GM23338 (cell line): ENCODE measurements around the gene FBXW7.

ENCODE experiments used
- CREB1 ChIP-seq: fragments of 250-450 bp; sonication (Bioruptor Pico); IDR thresholded peaks from 2 replicates; pipeline ENCODE4 v1.5.0; 2020; ENCODE audit warnings: low read depth, mild to moderate bottlenecking, moderate library complexity
- EZH2 ChIP-seq: fragments of 200-600 bp; sonication (generic); IDR thresholded peaks from one replicate; pipeline ENCODE4 v1.8.0; 2017; ENCODE audit warnings: antibody characterized with exemption, mild to moderate bottlenecking, low read depth; ENCODE audit not compliant: unreplicated experiment
- EZH2phosphoT487 ChIP-seq: fragments of 200-600 bp; sonication (generic); IDR thresholded peaks from one replicate; pipeline ENCODE4 v1.8.1; 2018; ENCODE audit warnings: antibody characterized with exemption; ENCODE audit not compliant: unreplicated experiment
- JUNB ChIP-seq: IDR thresholded peaks from one replicate; pipeline ENCODE4 v1.6.1; 2016; ENCODE audit warnings: antibody characterized with exemption; ENCODE audit not compliant: unreplicated experiment
- NANOG ChIP-seq: IDR thresholded peaks from 2 replicates; pipeline ENCODE4 v1.6.1; 2016; ENCODE audit warnings: antibody characterized with exemption, borderline replicate concordance
- POLR2AphosphoS5 ChIP-seq: IDR thresholded peaks from 2 replicates; pipeline ENCODE4 v1.6.1; 2016; ENCODE audit warnings: antibody characterized with exemption, low read depth
- ZNF114 ChIP-seq: fragments of 250-450 bp; sonication (Bioruptor Pico); IDR thresholded peaks from 2 replicates; pipeline ENCODE4 v1.5.0; 2020; ENCODE audit warnings: mild to moderate bottlenecking, moderate library complexity
- TF ChIP-seq, protein P1 (sequence below), 2 experiments: fragments of 200-600 bp in 1 of 2; sonication (generic) in 1 of 2; conservative IDR thresholded peaks; 2 replicates each; pipeline versions ENCODE4 v1.5.1 to v1.6.1; 2016 to 2017; ENCODE audit warnings: antibody characterized with exemption in 2 of 2, low read depth in 2 of 2, mild to moderate bottlenecking in 2 of 2, moderate library complexity in 1 of 2
- TF ChIP-seq, protein P2 (sequence below): IDR thresholded peaks from 2 replicates; pipeline ENCODE4 v1.6.1; 2016; ENCODE audit warnings: antibody characterized with exemption
- TF ChIP-seq, protein P3 (sequence below): IDR thresholded peaks from one replicate; pipeline ENCODE4 v1.6.1; 2018; ENCODE audit warnings: antibody characterized with exemption; ENCODE audit not compliant: unreplicated experiment

DNA sequence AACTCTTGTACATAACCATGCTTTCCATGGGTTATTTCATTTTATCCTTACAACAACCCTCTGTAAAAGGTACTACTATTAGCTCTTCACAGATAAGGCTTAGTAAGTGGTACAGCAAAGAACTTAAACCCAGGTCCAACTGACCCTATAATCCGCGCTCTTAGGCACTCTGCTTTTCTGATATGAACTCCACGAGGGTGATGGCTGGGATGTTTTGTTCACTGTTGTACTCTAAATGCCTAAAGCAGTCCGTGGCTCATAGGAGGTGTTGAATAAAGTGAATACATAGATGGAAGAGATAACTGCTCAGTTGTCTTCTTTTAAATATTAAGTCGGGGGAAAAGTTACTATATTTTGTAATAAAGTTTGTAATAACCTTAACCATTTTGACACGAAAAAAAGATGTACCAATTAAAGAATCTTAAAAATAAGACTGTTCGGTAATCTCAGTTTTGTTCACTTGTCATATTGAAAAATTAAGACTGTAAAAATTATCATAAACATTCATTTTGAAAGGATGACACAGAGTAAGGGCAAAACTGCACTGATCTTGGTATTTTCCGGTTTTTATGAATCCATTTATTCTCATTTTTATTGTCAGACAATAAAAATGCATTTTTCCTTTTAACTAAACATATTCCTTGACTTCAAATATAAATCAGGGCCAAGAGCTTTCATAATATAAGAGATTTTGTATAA lies 166.5 kb downstream of the FBXW7 start:
- TF ChIP-seq, protein P1, sequence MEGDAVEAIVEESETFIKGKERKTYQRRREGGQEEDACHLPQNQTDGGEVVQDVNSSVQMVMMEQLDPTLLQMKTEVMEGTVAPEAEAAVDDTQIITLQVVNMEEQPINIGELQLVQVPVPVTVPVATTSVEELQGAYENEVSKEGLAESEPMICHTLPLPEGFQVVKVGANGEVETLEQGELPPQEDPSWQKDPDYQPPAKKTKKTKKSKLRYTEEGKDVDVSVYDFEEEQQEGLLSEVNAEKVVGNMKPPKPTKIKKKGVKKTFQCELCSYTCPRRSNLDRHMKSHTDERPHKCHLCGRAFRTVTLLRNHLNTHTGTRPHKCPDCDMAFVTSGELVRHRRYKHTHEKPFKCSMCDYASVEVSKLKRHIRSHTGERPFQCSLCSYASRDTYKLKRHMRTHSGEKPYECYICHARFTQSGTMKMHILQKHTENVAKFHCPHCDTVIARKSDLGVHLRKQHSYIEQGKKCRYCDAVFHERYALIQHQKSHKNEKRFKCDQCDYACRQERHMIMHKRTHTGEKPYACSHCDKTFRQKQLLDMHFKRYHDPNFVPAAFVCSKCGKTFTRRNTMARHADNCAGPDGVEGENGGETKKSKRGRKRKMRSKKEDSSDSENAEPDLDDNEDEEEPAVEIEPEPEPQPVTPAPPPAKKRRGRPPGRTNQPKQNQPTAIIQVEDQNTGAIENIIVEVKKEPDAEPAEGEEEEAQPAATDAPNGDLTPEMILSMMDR (conservative IDR thresholded peaks at IDR 0.05; ENCODE audit: low read depth in 2 of 2) = no peak
- no peak for TF ChIP-seq CREB1
- no peak for TF ChIP-seq POLR2AphosphoS5
- TF ChIP-seq, protein P2, sequence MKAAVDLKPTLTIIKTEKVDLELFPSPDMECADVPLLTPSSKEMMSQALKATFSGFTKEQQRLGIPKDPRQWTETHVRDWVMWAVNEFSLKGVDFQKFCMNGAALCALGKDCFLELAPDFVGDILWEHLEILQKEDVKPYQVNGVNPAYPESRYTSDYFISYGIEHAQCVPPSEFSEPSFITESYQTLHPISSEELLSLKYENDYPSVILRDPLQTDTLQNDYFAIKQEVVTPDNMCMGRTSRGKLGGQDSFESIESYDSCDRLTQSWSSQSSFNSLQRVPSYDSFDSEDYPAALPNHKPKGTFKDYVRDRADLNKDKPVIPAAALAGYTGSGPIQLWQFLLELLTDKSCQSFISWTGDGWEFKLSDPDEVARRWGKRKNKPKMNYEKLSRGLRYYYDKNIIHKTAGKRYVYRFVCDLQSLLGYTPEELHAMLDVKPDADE = no peak
- TF ChIP-seq, protein P3, sequence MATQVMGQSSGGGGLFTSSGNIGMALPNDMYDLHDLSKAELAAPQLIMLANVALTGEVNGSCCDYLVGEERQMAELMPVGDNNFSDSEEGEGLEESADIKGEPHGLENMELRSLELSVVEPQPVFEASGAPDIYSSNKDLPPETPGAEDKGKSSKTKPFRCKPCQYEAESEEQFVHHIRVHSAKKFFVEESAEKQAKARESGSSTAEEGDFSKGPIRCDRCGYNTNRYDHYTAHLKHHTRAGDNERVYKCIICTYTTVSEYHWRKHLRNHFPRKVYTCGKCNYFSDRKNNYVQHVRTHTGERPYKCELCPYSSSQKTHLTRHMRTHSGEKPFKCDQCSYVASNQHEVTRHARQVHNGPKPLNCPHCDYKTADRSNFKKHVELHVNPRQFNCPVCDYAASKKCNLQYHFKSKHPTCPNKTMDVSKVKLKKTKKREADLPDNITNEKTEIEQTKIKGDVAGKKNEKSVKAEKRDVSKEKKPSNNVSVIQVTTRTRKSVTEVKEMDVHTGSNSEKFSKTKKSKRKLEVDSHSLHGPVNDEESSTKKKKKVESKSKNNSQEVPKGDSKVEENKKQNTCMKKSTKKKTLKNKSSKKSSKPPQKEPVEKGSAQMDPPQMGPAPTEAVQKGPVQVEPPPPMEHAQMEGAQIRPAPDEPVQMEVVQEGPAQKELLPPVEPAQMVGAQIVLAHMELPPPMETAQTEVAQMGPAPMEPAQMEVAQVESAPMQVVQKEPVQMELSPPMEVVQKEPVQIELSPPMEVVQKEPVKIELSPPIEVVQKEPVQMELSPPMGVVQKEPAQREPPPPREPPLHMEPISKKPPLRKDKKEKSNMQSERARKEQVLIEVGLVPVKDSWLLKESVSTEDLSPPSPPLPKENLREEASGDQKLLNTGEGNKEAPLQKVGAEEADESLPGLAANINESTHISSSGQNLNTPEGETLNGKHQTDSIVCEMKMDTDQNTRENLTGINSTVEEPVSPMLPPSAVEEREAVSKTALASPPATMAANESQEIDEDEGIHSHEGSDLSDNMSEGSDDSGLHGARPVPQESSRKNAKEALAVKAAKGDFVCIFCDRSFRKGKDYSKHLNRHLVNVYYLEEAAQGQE = no peak
- no peak for TF ChIP-seq EZH2
- TF ChIP-seq NANOG = no peak
- TF ChIP-seq EZH2phosphoT487 = no peak
- TF ChIP-seq ZNF114 = no peak
- no peak for TF ChIP-seq JUNB
